NB4 (cell line): ENCODE measurements around the gene ABLIM2.

ENCODE experiments used
- DNase-seq: peaks from one replicate; pipeline ENCODE4 v3.0.0; 2010; ENCODE audit warnings: low read depth
- H3K4me3 ChIP-seq: one replicate; pipeline ENCODE4 v1.5.1; 2011; ENCODE audit warnings: mild to moderate bottlenecking, low read depth, low read length, moderate library complexity
- CTCF ChIP-seq: IDR thresholded peaks from one replicate; pipeline ENCODE4 v1.5.1; 2012; ENCODE audit warnings: low read depth, low read length
- MAX ChIP-seq: IDR thresholded peaks from 2 replicates; pipeline ENCODE4 v1.6.1; 2011; ENCODE audit warnings: low read depth, low read length
- MYC ChIP-seq: IDR thresholded peaks from 2 replicates; pipeline ENCODE4 v1.6.1; 2011; ENCODE audit warnings: low read depth, low read length
- POLR2A ChIP-seq: IDR thresholded peaks from 2 replicates; pipeline ENCODE4 v1.6.1; 2011; ENCODE audit warnings: mild to moderate bottlenecking; ENCODE audit not compliant: insufficient read length; ENCODE audit errors: extremely low read depth

Gene ABLIM2

GRCh38 chr4:7999695-8000094 lies 158.9 kb downstream of the ABLIM2 start:
- DNase-seq, result no peak
- no peak overlapping the region for H3K4me3 ChIP-seq
- no peak for TF ChIP-seq MYC
- TF ChIP-seq MAX, result no peak

GRCh38 chr4:7999279-7999678 lies 159.3 kb downstream of the ABLIM2 start:
- DNase-seq, result no peak
- H3K4me3 ChIP-seq, result no peak overlapping the region
- no peak for TF ChIP-seq MYC
- TF ChIP-seq CTCF, result no peak
- TF ChIP-seq POLR2A, result no peak
- no peak for TF ChIP-seq MAX

- H3K4me3 ChIP-seq, result no peak overlapping the region
- TF ChIP-seq POLR2A (no peak), MYC (no peak), MAX (no peak), CTCF (no peak)
- DNase-seq, result no peak
These were observed 160.2 kb downstream of the ABLIM2 start for GRCh38 chr4:7998447-7998846.

GRCh38 chr4:7995866-7996265 lies 162.7 kb downstream of the ABLIM2 start:
- H3K4me3 ChIP-seq, result no peak overlapping the region
- TF ChIP-seq POLR2A, result no peak
- no peak for TF ChIP-seq MYC
- no peak for TF ChIP-seq MAX
- TF ChIP-seq CTCF, result no peak
- no peak for DNase-seq

GRCh38 chr4:7995135-7995534 lies 163.5 kb downstream of the ABLIM2 start:
- no peak for DNase-seq
- H3K4me3 ChIP-seq, result no peak overlapping the region
- no peak for TF ChIP-seq MYC
- TF ChIP-seq POLR2A, result no peak
- TF ChIP-seq CTCF, result no peak
- TF ChIP-seq MAX, result no peak

- H3K4me3 ChIP-seq, result no peak overlapping the region
- TF ChIP-seq MYC (no peak), POLR2A (no peak), MAX (no peak), CTCF (no peak)
- no peak for DNase-seq
These were observed 164.9 kb downstream of the ABLIM2 start for GRCh38 chr4:7993671-7994070.
